IPS-NIHi7 (cell line): ENCODE measurements around the gene TRIB2.
"Not testable (repeated sequence)": the region's sequence is repeated elsewhere in the genome, so short reads cannot be mapped to it uniquely, and the experiment has no call there.

Experiments
- DNase-seq: peaks from one replicate; pipeline ENCODE4 v3.0.0; 2012; ENCODE audit warnings: mixed read lengths; ENCODE audit errors: extremely low spot score

Gene TRIB2

GRCh38 chr2:12716282-12717190 is at the start of gene TRIB2:
Gene TRIB2, plus strand, starts transcription at chr2:12716936. Its CDS starts 1,372 bp downstream, at chr2:12718308.
- peak; percentile 90 for DNase-seq

- no peak for DNase-seq
These were observed 47.7 kb upstream of the TRIB2 start for GRCh38 chr2:12669036-12669435.

- no peak for DNase-seq
These were observed 43.9 kb upstream of the TRIB2 start for GRCh38 chr2:12672711-12673315.

GRCh38 chr2:12674644-12675328 is 42.0 kb upstream of the TRIB2 start:
- DNase-seq, result no peak

GRCh38 chr2:12675352-12675795 is 41.4 kb upstream of the TRIB2 start:
- DNase-seq, result no peak

GRCh38 chr2:12675801-12676200 is 40.9 kb upstream of the TRIB2 start:
- no peak for DNase-seq

- no peak for DNase-seq
These were observed 40.0 kb upstream of the TRIB2 start for GRCh38 chr2:12676771-12677170.

GRCh38 chr2:12678186-12678585 is 38.5 kb upstream of the TRIB2 start:
- DNase-seq, result no peak

- DNase-seq, result no peak
These were observed 37.1 kb upstream of the TRIB2 start for GRCh38 chr2:12679550-12680072.

- DNase-seq, result not testable (repeated sequence)
These were observed 36.6 kb upstream of the TRIB2 start for GRCh38 chr2:12680115-12680514.

GRCh38 chr2:12682017-12682416 is 34.7 kb upstream of the TRIB2 start:
- no peak for DNase-seq

GRCh38 chr2:12683457-12684100 is 33.2 kb upstream of the TRIB2 start:
- no peak for DNase-seq

GRCh38 chr2:12684471-12684936 is 32.2 kb upstream of the TRIB2 start:
- DNase-seq, result peak; percentile 19

GRCh38 chr2:12685145-12685544 is 31.6 kb upstream of the TRIB2 start:
- DNase-seq, result no peak

GRCh38 chr2:12685956-12686355 is 30.8 kb upstream of the TRIB2 start:
- no peak for DNase-seq

- no peak for DNase-seq
These were observed 29.9 kb upstream of the TRIB2 start for GRCh38 chr2:12686708-12687283.

GRCh38 chr2:12688091-12688490 is 28.6 kb upstream of the TRIB2 start:
- no peak for DNase-seq

- no peak for DNase-seq
These were observed 27.8 kb upstream of the TRIB2 start for GRCh38 chr2:12688893-12689292.

- no peak for DNase-seq
These were observed 23.2 kb upstream of the TRIB2 start for GRCh38 chr2:12693509-12693908.

- no peak for DNase-seq
These were observed 21.6 kb upstream of the TRIB2 start for GRCh38 chr2:12694990-12695774.
